ENCODE results near the gene NFIX. TPM values are rescaled to one million over a fixed set of nuclear protein-coding genes. Genes with fewer than 3 reads are reported as not detected.

NFIX gene
- total and polyA plus RNA-seq, 7 donors: 10.6 to 104 (median 44.1) TPM

DNA sequence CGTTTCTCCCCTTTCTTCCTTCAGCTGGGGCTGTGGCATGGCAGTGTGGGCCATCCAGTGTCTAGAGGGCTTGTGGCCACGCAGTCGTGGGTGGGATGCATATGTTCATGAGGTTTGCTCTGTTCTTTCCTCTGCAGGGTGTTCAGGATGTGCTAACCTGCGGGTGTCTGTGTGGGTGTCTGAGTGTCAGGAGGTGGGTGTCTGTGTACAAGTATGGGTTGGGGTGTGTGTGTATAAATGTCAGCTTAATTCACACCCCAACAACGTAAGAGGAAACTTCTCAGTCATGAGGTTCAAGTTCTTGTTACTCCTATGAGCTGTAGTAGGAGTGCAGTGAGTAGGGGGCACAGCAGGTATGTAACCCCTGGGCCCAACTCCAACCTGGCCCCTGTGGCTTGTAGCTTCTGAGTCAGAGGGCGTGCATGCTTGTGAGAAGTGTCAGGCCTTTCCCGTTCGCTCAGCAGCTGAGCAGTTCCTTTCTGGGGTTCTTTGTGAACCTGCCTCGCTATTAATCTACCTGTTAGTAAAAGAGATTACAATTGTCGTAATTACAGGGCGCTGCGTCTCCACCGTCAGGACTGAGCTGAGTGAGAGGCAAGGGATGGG is 49.1 kb downstream of the NFIX start:
- Histone ChIP-seq H3K36me3 (peaks cover 0 to 4% (median 0%) of the 10 kb centered on the region in 4 donors), H3K9me3 (no peaks in the 10 kb centered on the region), H3K27ac (peak overlapping the region; percentile 12 to 55 (median 34)), H3K27me3 (no peaks in the 10 kb centered on the region), H3K4me1 (peaks cover 0 to 84% (median 80%) of the 10 kb centered on the region in 4 donors), H3K4me3 (no peak overlapping the region)
- WGBS, 2 donors: 67 to 79% methylated on average over 13 of the region's 13 CpGs
- no peak for DNase-seq
- no peak for TF ChIP-seq POLR2AphosphoS5 (IDR thresholded peaks at IDR 0.05)
- TF ChIP-seq EP300 (IDR thresholded peaks at IDR 0.05): no peak
- no peak for TF ChIP-seq POLR2A (IDR thresholded peaks at IDR 0.05)
- TF ChIP-seq, protein P1, sequence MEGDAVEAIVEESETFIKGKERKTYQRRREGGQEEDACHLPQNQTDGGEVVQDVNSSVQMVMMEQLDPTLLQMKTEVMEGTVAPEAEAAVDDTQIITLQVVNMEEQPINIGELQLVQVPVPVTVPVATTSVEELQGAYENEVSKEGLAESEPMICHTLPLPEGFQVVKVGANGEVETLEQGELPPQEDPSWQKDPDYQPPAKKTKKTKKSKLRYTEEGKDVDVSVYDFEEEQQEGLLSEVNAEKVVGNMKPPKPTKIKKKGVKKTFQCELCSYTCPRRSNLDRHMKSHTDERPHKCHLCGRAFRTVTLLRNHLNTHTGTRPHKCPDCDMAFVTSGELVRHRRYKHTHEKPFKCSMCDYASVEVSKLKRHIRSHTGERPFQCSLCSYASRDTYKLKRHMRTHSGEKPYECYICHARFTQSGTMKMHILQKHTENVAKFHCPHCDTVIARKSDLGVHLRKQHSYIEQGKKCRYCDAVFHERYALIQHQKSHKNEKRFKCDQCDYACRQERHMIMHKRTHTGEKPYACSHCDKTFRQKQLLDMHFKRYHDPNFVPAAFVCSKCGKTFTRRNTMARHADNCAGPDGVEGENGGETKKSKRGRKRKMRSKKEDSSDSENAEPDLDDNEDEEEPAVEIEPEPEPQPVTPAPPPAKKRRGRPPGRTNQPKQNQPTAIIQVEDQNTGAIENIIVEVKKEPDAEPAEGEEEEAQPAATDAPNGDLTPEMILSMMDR (IDR thresholded peaks at IDR 0.05): no peak
- intact Hi-C loops (cut with DNase I): no loop called here

DNA sequence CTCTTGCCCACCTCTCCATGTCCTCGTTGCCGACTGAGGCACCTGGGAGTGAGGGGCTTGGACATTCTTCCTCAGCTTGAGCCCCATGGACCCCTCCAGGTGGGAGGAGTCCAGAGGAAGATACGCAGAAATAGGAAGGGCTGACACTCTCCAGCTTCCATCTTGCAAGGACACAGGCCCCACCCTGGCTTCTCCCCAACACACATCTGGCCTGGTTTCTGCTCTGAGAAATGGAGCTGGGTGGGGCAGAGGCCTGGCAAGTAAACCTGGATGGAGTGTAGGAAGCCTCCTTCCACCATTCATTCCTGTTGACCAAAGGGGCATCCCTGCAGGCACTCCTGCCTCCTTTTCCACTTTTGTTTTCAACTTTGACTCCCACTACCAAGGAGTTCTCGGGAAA is 50.5 kb downstream of the NFIX start:
- no peak overlapping the region for H3K4me3 ChIP-seq
- no peaks in the 10 kb centered on the region for H3K27me3 ChIP-seq
- no peak for TF ChIP-seq POLR2AphosphoS5 (IDR thresholded peaks at IDR 0.05)
- no peak for TF ChIP-seq POLR2A (IDR thresholded peaks at IDR 0.05)
- TF ChIP-seq, protein P1 (IDR thresholded peaks at IDR 0.05): no peak
- TF ChIP-seq EP300 (IDR thresholded peaks at IDR 0.05): no peak
- H3K27ac ChIP-seq: peak overlapping the region in 2 of 4 donors; percentile 54 to 55
- H3K36me3 ChIP-seq: peaks cover 0 to 4% (median 0%) of the 10 kb centered on the region in 4 donors
- 86 to 92% methylated on average over 4 of the region's 4 CpGs for WGBS, 2 donors
- H3K4me1 ChIP-seq: peaks cover 0 to 84% (median 80%) of the 10 kb centered on the region in 4 donors
- H3K9me3 ChIP-seq: no peaks in the 10 kb centered on the region
- intact Hi-C loops (cut with DNase I): no loop called here
- DNase-seq: no peak

GRCh38 chr19:13047374-13047773 is 52.1 kb downstream of the NFIX start:
- H3K27ac ChIP-seq: peak overlapping the region; percentile 4 to 7 (median 6)
- H3K4me1 ChIP-seq: peaks cover 0 to 89% (median 85%) of the 10 kb centered on the region in 4 donors
- H3K27me3 ChIP-seq: no peaks in the 10 kb centered on the region
- peaks cover 0 to 4% (median 0%) of the 10 kb centered on the region in 4 donors for H3K36me3 ChIP-seq
- no peaks in the 10 kb centered on the region for H3K9me3 ChIP-seq
- WGBS, 2 donors: 90 to 92% methylated on average over 7 of the region's 7 CpGs
- DNase-seq: no peak
- TF ChIP-seq EP300 (IDR thresholded peaks at IDR 0.05): no peak
- TF ChIP-seq, protein P1 (IDR thresholded peaks at IDR 0.05): no peak
- no peak overlapping the region for H3K4me3 ChIP-seq
- intact Hi-C loops (cut with DNase I): no loop called here

DNA sequence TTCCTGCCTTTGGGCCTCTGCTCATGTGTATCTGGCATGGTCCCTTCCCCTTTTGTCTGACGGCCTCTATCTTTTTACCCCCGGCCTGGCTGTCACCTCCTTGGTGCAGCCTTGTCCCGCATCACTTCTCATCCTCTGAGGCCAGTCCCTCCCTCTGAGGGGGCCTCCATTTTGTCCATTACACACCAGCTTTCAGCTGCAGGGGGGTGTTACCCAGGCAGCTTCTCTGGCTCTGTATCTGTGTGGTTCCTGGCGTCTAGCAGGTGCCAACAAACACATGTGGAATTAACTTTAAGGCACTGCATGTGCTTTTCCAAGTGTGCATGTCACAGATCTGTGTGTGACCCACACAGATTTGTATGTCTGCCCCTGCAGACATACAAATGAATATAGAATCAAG is 55.0 kb downstream of the NFIX start:
- Histone ChIP-seq H3K36me3 (peaks cover 0 to 2% (median 0%) of the 10 kb centered on the region in 4 donors), H3K4me1 (peaks cover 0 to 89% (median 85%) of the 10 kb centered on the region in 4 donors), H3K27me3 (no peaks in the 10 kb centered on the region), H3K27ac (peak overlapping the region; percentile 95 to 99 (median 97)), H3K4me3 (no peak overlapping the region), H3K9me3 (no peaks in the 10 kb centered on the region)
- TF ChIP-seq EP300 (IDR thresholded peaks at IDR 0.05): no peak
- TF ChIP-seq POLR2AphosphoS5 (IDR thresholded peaks at IDR 0.05): no peak
- TF ChIP-seq, protein P1 (IDR thresholded peaks at IDR 0.05): no peak
- TF ChIP-seq POLR2A (IDR thresholded peaks at IDR 0.05): no peak
- no peak for DNase-seq
- WGBS, 2 donors: 77 to 79% methylated on average over 4 of the region's 4 CpGs
- intact Hi-C loops (cut with DNase I): no loop called here

Measured in sigmoid colon (tissue), 7 donors.